Limb (tissue), 2 donors: ENCODE results near the gene CLDN2.

Experiments
- DNase-seq, 2 donors: peaks; one replicate each; pipeline ENCODE4 v3.0.0-alpha.2; 2016; ENCODE audit errors: extremely low spot score in 2 of 2

The CLDN2 gene

GRCh38 chrX:106917830-106918500 is 2.2 kb upstream of the CLDN2 start:
- no peak for DNase-seq

- no peak for DNase-seq
Measured at GRCh38 chrX:106921637-106922036, 1.4 kb downstream of the CLDN2 start.

- no peak for DNase-seq
Measured at GRCh38 chrX:106927023-106927422, 6.8 kb downstream of the CLDN2 start.

- DNase-seq: no peak
Measured at GRCh38 chrX:106927700-106928099, 7.5 kb downstream of the CLDN2 start.

- no peak for DNase-seq
Measured at GRCh38 chrX:106928227-106928626, 8.0 kb downstream of the CLDN2 start.

- DNase-seq: no peak
Measured at GRCh38 chrX:106931831-106932491, 11.8 kb downstream of the CLDN2 start.

GRCh38 chrX:106932492-106932923 is 12.3 kb downstream of the CLDN2 start:
- no peak for DNase-seq

- DNase-seq: no peak
Measured at GRCh38 chrX:106932960-106933537, 12.8 kb downstream of the CLDN2 start.

GRCh38 chrX:106933538-106933961 is 13.3 kb downstream of the CLDN2 start:
- no peak for DNase-seq

- DNase-seq: no peak
Measured at GRCh38 chrX:106935175-106935574, 15.0 kb downstream of the CLDN2 start.

- DNase-seq: no peak
Measured at GRCh38 chrX:106936246-106936645, 16.0 kb downstream of the CLDN2 start.

GRCh38 chrX:106939566-106939965 is 19.4 kb downstream of the CLDN2 start:
- DNase-seq: no peak

GRCh38 chrX:106940068-106940467 is 19.9 kb downstream of the CLDN2 start:
- DNase-seq: no peak

- DNase-seq: no peak
Measured at GRCh38 chrX:106946464-106946863, 26.3 kb downstream of the CLDN2 start.

GRCh38 chrX:106948641-106949040 is 28.4 kb downstream of the CLDN2 start:
- DNase-seq: no peak

- no peak for DNase-seq
Measured at GRCh38 chrX:106949366-106949765, 29.2 kb downstream of the CLDN2 start.

GRCh38 chrX:106950381-106950780 is 30.2 kb downstream of the CLDN2 start:
- DNase-seq: no peak

- DNase-seq: no peak
Measured at GRCh38 chrX:106951230-106951629, 31.0 kb downstream of the CLDN2 start.

GRCh38 chrX:106952089-106952488 is 31.9 kb downstream of the CLDN2 start:
- DNase-seq: no peak

GRCh38 chrX:106952538-106952937 is 32.3 kb downstream of the CLDN2 start:
- no peak for DNase-seq

GRCh38 chrX:106952988-106953387 is 32.8 kb downstream of the CLDN2 start:
- DNase-seq: no peak

- no peak for DNase-seq
Measured at GRCh38 chrX:106954041-106954440, 33.8 kb downstream of the CLDN2 start.
